Ovary (tissue), 3 donors: ENCODE data around the gene PASK.

Experiments used
- CTCF ChIP-seq, 3 donors: fragments of 450-650 bp in 2 of 3; fragments of 200-600 bp in 1 of 3; IDR thresholded peaks; one replicate each; pipeline versions ENCODE4 v1.5.1 to v1.8.0; 2016 to 2022; ENCODE audit warnings: antibody characterized with exemption in 3 of 3, mild to moderate bottlenecking in 1 of 3
- EP300 ChIP-seq: sonication (generic); formaldehyde crosslinking; IDR thresholded peaks from one replicate; pipeline ENCODE4 v1.6.1; 2017; ENCODE audit warnings: antibody characterized with exemption
- donor health status: DM: no; HTN: no; CAD: no.

DNA sequence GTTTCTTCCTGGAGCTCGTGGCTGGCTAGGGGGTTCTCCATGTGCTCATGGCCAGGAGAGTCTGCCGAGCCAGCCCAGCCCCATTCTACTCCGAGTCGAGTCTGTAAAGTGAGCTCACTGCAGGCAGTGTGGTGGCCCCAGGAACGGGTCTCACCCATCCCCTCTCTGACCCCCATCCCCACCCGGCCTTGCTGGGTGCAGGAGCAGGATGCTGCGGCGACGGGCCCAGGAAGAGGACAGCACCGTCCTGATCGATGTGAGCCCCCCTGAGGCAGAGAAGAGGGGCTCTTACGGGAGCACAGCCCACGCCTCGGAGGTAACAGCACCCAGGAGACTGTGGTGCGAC is 40.6 kb upstream of the PASK start:
- no peak for TF ChIP-seq CTCF (IDR thresholded peaks at IDR 0.05)
- no peak for TF ChIP-seq EP300
